ENCODE results near the gene EXD3. TPM values are rescaled to one million over a fixed set of nuclear protein-coding genes. Genes with fewer than 3 reads are reported as not detected.
"Not testable (repeated sequence)": the region's sequence is repeated elsewhere in the genome, so short reads cannot be mapped to it uniquely, and the experiment has no call there.

EXD3 gene
- total RNA-seq, 1 donor from 2014 or later: 6.8 TPM

DNA sequence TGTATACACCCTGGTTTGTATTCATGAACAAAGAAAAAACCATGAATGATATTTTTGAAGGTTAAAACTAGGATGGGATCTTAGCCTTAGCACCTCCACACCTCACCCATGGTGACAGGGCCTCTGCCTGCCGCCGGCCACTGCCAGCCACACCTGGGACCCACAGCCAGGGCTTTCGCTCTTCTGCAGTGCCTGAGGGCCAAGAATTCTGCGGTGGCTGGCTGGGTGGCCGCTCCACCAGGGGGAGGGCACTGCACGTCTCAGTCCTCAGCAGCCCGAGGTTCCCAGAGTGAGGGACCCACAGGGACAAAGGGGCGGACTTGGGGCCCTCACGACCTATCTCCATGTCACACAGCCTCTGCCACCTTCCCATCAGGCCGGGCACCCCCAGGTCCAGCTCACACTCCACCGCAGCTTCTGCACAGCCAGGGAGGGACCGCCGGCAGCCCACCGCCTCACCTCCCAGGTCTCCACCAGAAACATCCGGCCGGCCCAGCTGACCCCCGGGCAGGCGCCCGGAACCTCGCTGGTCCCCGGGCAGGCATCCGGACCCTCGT lies 6.9 kb downstream of the EXD3 start:
- Mint-ChIP-seq H3K4me3 (ENCODE audit: low read depth) (no peak overlapping the region), H3K4me1 (ENCODE audit: low read depth) (peaks cover 6% of the 10 kb centered on the region), H3K27me3 (ENCODE audit: low read depth) (no peaks in the 10 kb centered on the region), H3K27ac (no peak overlapping the region), H3K36me3 (ENCODE audit: low read depth) (no peaks in the 10 kb centered on the region), H3K9me3 (no peaks in the 10 kb centered on the region)
- DNase-seq (ENCODE audit: low spot score): no peak
- intact Hi-C loops (cut with micrococcal nuclease): no loop called here

DNA sequence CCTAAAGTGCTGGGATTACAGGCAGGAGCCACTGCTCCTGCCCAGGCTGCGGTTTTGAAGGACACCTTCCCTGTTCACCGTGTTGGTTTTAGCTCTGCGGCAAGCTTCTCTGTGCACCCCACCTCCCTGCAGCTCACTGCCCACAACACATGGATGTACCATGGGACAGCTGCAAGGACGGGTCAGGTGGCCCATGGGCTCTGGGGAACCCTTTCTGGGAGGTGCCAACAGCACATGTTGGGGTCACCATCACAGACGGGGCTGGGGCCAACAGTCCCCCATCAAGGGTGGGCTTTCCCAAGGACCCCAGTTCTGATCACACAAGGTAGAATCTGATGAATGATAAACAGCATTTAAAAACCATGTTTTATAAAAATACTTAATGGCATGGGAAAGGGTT lies 7.5 kb downstream of the EXD3 start:
- no peaks in the 10 kb centered on the region for H3K27me3 Mint-ChIP-seq (ENCODE audit: low read depth)
- intact Hi-C loops (cut with micrococcal nuclease): no loop called here

DNA sequence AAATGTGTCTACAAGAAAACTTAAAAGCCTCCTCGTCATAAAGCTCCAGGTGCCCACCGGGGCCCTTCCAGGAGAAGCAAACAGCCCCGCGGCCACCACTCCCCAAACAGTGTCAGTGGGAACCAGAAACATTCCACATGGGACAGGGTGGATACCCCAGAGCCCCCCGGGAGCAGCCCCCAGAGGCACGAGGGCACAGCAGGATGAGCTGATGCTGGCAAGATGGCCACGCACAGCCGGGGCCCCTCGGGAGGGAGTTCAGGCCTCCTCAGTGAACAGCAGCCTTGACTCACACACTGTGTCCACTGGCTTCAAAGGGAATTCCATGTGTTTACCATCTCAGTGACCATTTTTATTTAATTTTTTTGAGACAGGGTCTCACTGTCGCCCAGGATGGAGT lies 10.5 kb downstream of the EXD3 start:
- no peaks in the 10 kb centered on the region for H3K9me3 Mint-ChIP-seq
- DNase-seq (ENCODE audit: low spot score): no peak
- no peak overlapping the region for H3K4me3 Mint-ChIP-seq (ENCODE audit: low read depth)
- H3K27me3 Mint-ChIP-seq (ENCODE audit: low read depth): no peaks in the 10 kb centered on the region
- no peaks in the 10 kb centered on the region for H3K36me3 Mint-ChIP-seq (ENCODE audit: low read depth)
- no peak overlapping the region for H3K27ac Mint-ChIP-seq
- peaks cover 7% of the 10 kb centered on the region for H3K4me1 Mint-ChIP-seq (ENCODE audit: low read depth)
- intact Hi-C loops (cut with micrococcal nuclease): no loop called here

More for the DNA sequence above, 7.5 kb downstream of the EXD3 start:
- H3K9me3 Mint-ChIP-seq: no peaks in the 10 kb centered on the region
- peaks cover 6% of the 10 kb centered on the region for H3K4me1 Mint-ChIP-seq (ENCODE audit: low read depth)
- DNase-seq (ENCODE audit: low spot score): no peak
- no peak overlapping the region for H3K27ac Mint-ChIP-seq
- H3K36me3 Mint-ChIP-seq (ENCODE audit: low read depth): no peaks in the 10 kb centered on the region
- no peak overlapping the region for H3K4me3 Mint-ChIP-seq (ENCODE audit: low read depth)

DNA sequence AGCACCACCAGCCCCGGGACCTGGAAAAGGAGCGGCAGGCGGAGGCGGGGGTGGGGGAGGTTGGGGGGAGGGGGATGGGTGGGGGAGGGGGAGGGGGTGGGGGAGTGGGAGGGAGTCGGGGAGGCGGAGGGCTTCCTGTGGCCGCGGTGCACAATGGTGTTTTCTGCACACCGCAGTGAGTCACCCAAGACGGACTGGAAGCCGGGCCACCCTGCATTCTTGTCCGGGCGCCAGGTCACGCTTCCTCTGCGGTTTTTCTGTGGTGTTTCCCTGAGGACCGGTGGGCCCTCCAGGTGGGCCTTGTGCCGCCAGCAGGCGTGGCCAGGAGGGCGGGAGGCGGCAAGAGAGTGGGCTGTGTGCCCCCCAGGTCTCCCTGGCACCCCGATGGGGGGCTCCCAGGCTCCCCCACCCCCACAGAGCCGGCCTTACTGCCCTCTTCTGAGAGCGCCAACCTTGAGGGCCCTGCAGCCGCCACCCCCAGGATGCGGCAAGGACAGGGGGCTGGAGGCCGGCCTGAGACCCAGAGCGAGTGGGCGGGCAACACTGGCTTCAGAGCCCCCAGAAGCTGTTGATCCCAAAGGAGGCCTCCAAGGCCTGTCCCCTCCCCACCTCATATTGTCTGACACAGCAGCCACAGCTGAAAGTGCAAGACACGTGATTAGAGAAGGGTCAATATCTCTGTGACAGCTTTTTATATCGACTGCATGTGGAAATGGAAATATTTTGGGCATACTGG lies 11.1 kb downstream of the EXD3 start:
- DNase-seq (ENCODE audit: low spot score): peak; percentile 19
- no peaks in the 10 kb centered on the region for H3K27me3 Mint-ChIP-seq (ENCODE audit: low read depth)
- intact Hi-C loops (cut with micrococcal nuclease): no loop called here
- H3K4me3 Mint-ChIP-seq (ENCODE audit: low read depth): no peak overlapping the region
- no peaks in the 10 kb centered on the region for H3K36me3 Mint-ChIP-seq (ENCODE audit: low read depth)
- H3K9me3 Mint-ChIP-seq: no peaks in the 10 kb centered on the region
- H3K4me1 Mint-ChIP-seq (ENCODE audit: low read depth): peaks cover 7% of the 10 kb centered on the region
- H3K27ac Mint-ChIP-seq: no peak overlapping the region

DNA sequence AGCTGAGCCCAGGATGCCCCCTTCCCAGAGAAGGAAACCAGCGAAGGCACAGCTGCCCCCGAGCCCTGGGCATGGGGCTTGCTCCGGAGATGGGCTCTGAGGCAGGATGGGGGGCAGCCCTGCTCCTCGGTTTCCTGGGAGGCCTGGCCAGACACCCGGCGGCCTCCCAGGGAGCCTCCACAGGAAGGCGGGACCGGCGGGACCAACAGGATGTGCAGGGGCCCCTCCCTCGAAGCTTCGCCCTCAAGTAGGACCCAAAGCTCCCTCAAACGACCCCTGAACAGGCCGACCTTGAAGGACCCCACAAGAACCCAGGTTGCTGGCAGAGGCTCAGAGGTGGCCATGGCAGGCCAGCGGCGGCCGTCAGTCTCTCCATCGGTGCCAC lies 11.7 kb downstream of the EXD3 start:
- intact Hi-C loops (cut with micrococcal nuclease): no loop called here
- no peak for DNase-seq (ENCODE audit: low spot score)
- Mint-ChIP-seq H3K9me3 (no peaks in the 10 kb centered on the region), H3K27me3 (ENCODE audit: low read depth) (no peaks in the 10 kb centered on the region), H3K36me3 (ENCODE audit: low read depth) (no peaks in the 10 kb centered on the region), H3K4me3 (ENCODE audit: low read depth) (no peak overlapping the region), H3K27ac (no peak overlapping the region), H3K4me1 (ENCODE audit: low read depth) (peaks cover 7% of the 10 kb centered on the region)

DNA sequence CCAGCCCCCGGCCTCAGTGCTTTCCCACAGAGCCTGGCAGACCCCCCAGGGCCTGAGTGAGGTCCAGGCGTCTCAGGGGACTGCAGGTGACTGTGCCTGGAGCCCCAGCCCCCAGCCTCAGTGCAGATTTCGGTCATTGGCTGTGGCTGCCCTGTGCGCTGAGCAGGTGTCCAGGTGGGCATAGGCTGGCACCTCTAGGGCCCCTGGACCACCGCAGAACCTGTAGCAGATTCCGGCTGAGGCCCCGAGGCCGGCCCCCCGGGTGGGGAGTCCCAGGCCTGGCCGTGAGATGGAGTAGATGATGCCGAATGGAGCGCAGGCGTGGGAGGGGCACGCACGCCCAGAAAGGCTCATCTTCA lies 12.1 kb downstream of the EXD3 start:
- H3K9me3 Mint-ChIP-seq: no peaks in the 10 kb centered on the region
- H3K27ac Mint-ChIP-seq: no peak overlapping the region
- DNase-seq (ENCODE audit: low spot score): no peak
- no peak overlapping the region for H3K4me3 Mint-ChIP-seq (ENCODE audit: low read depth)
- intact Hi-C loops (cut with micrococcal nuclease): no loop called here
- peaks cover 2% of the 10 kb centered on the region for H3K27me3 Mint-ChIP-seq (ENCODE audit: low read depth)
- peaks cover 10% of the 10 kb centered on the region for H3K4me1 Mint-ChIP-seq (ENCODE audit: low read depth)
- H3K36me3 Mint-ChIP-seq (ENCODE audit: low read depth): no peaks in the 10 kb centered on the region

DNA sequence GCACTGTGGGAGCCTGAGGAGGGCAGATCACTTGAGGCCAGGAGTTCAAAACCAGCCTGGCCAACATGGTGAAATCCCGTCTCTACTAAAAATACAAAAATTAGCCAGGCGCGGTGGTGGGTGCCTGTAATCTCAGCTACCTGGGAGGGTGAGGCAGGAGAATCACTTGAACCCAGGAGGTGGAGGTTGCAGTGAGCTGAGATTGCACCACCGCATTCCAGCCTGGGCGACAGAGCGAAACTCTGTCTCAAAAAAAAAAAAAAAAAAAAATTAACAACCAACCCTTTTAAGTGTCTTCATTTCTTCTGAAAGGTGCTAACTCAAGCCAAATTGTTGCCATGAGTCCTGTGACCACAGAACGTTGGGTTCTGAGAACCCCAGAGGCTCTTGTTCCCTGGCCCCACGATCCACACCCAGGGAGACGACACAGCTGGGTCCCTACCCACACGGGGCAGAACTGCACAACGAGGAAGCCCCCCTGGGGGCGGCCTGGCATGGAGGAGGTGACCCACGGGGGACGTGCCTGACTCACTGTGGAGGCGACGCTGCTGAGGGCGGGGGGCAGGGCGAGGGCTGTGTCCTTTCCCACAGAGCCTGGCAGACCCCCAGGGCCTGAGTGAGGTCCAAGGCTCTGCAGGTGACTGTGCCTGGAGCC lies 12.6 kb downstream of the EXD3 start:
- H3K4me1 Mint-ChIP-seq (ENCODE audit: low read depth): peaks cover 14% of the 10 kb centered on the region
- H3K36me3 Mint-ChIP-seq (ENCODE audit: low read depth); intact Hi-C loops (cut with micrococcal nuclease); H3K27ac Mint-ChIP-seq; H3K9me3 Mint-ChIP-seq; H3K27me3 Mint-ChIP-seq (ENCODE audit: low read depth); H3K4me3 Mint-ChIP-seq (ENCODE audit: low read depth); DNase-seq (ENCODE audit: low spot score): not testable (repeated sequence)

DNA sequence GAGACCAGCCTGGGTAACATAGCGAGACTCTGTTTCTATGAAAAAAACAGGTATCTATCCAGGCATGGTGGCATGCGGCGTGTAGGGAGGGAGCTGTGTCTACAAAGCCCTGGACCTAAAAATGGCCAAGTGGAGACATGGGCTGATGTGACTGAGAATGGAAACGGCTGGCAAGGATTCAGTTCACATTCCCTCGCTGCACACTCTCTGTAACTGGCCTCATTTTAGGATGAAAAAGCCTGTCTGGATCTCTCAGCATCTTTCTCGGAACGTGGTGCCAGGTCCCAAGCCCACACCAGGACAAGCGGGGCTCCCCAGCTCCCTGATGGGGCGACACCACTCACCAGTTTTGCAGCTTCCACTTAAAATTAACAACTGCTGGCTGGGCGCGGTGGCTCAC lies 13.4 kb downstream of the EXD3 start:
- no peak overlapping the region for H3K4me3 Mint-ChIP-seq (ENCODE audit: low read depth)
- H3K36me3 Mint-ChIP-seq (ENCODE audit: low read depth): no peaks in the 10 kb centered on the region
- peaks cover 2% of the 10 kb centered on the region for H3K27me3 Mint-ChIP-seq (ENCODE audit: low read depth)
- DNase-seq (ENCODE audit: low spot score): no peak
- H3K4me1 Mint-ChIP-seq (ENCODE audit: low read depth): peaks cover 14% of the 10 kb centered on the region
- H3K9me3 Mint-ChIP-seq: no peaks in the 10 kb centered on the region
- intact Hi-C loops (cut with micrococcal nuclease): no loop called here
- H3K27ac Mint-ChIP-seq: no peak overlapping the region

DNA sequence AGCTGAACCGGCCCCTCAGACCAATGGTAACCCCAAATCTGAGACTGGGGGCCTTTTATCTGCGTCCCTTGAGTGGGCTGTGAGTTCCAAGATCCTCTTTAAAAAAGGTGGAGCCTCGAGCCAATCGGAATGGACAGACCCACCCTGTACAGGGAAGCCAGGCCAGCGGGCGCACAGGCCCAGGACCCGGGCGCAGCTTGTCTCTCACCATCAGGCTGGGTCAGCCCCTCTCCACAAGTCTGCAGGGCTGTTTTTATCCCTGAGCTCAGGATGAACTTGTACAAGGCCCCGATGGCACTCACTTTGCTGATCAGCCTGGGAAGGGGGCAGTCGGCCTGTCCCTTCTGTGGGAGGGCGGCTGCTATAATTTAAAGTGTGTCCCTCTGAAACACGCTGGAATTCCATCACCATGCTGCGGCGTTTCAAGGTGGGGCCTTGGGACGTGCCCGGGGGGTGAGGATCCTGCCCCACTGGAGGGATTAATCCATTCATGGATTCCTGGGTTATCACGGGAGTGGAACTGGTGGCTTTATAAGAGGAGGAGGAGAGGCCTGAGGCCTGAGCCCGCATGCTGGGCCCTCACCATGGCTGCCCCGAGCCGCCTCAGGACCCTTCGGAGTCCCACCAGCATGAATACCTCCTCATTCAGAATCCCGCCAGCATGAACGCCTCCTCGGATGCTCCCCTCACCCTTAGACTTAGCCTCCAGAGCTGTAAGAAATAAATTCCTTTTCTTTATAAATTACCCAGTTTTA lies 14.1 kb downstream of the EXD3 start:
- DNase-seq (ENCODE audit: low spot score): no peak
- Mint-ChIP-seq H3K27ac (no peak overlapping the region), H3K9me3 (no peaks in the 10 kb centered on the region), H3K4me1 (ENCODE audit: low read depth) (peaks cover 14% of the 10 kb centered on the region), H3K36me3 (ENCODE audit: low read depth) (no peaks in the 10 kb centered on the region), H3K27me3 (ENCODE audit: low read depth) (peaks cover 2% of the 10 kb centered on the region), H3K4me3 (ENCODE audit: low read depth) (no peak overlapping the region)
- intact Hi-C loops (cut with micrococcal nuclease): no loop called here

DNA sequence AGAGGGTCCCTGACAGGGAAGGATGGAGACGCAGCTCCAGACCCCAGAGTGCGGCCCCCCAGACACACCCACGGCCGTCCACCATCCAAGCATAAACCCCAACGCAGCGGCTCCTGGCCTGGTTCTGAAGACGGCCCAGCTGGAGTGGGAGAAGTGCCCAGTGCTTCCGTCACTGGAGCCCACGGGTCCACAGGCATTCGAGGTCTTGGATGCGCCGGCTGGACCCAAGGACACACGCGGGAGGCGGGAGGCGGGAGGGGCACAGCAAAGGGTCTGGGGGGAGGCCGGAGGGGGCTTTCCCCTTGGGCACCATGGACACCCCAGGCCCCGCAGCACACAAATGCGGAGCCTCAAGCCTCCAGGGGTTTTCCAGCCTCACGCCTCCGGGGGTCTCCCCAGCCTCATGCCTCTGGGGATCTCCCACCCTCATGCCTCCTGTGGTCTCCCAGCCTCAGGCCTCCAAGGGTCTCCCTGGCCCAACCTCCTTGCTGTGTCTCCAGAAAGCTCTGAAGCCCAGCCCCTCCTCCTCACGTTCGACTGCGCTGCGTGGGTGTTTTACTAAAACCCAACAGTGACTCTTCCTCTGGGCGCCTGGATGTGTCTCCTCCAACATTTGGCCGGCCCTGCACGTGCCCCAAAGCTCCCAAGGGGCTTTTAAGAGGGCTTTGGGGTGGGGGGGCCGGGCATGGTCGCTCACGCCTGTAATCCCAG lies 15.2 kb downstream of the EXD3 start:
- Mint-ChIP-seq H3K27me3 (ENCODE audit: low read depth) (peaks cover 2% of the 10 kb centered on the region), H3K4me3 (ENCODE audit: low read depth) (no peak overlapping the region), H3K27ac (no peak overlapping the region), H3K4me1 (ENCODE audit: low read depth) (peaks cover 10% of the 10 kb centered on the region), H3K36me3 (ENCODE audit: low read depth) (no peaks in the 10 kb centered on the region), H3K9me3 (no peaks in the 10 kb centered on the region)
- DNase-seq (ENCODE audit: low spot score): no peak
- intact Hi-C loops (cut with micrococcal nuclease): loop anchor here (2.0 kb wide), 1 partner anchor 113 kb away; no protein-coding TSS in a partner anchor

DNA sequence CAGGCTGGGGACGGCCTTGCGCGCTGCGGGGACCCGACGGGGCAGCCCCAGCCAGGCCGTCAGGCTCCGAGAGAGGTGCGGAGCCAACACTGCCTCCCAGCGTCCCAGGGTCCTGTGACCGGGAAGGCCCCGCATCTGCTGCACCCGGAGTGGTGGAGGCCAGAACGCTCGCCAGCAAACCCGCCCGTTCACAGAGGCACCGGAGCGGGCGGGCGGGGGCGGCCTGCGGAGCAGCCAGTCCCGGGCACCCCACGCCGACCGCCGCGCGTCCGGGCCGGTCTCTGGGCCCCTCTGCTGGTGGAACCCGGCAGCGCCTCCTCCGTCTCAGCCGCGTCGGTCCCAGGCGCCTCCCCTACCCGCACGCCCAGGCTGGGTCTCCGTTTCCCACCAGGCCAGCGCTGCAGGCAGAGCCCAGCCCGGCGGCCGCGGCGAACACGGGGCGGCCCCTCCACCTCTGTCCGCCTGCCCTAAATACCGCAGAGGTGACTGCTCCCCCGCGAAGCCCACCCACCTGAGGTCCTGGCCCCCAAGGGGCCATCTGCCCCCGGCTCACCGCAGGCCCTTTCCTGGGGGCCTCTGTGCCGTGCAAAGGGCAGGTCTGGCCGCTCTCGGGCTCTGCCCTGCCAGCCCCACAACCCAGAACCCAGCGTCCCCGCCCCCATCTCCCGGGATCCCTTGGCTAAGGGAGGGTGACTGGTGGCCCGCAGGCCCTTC lies 15.9 kb downstream of the EXD3 start:
- DNase-seq (ENCODE audit: low spot score): peak; percentile 60
- no peak overlapping the region for H3K27ac Mint-ChIP-seq
- peaks cover 2% of the 10 kb centered on the region for H3K27me3 Mint-ChIP-seq (ENCODE audit: low read depth)
- intact Hi-C loops (cut with micrococcal nuclease): loop anchor here (2.0 kb wide), 1 partner anchor 112 kb away; no protein-coding TSS in a partner anchor
- peaks cover 2% of the 10 kb centered on the region for H3K36me3 Mint-ChIP-seq (ENCODE audit: low read depth)
- H3K9me3 Mint-ChIP-seq: no peaks in the 10 kb centered on the region
- no peak overlapping the region for H3K4me3 Mint-ChIP-seq (ENCODE audit: low read depth)
- peaks cover 10% of the 10 kb centered on the region for H3K4me1 Mint-ChIP-seq (ENCODE audit: low read depth)

Data from activated T-helper 2 cell treated with anti-CD3 and anti-CD28 coated beads, Interferon-gamma antibody, Interleukin-2, Interleukin-4, amounts not matched to agents 10 μg/mL and 5 μg/mL and 100 μg/mL, durations not matched to agents 14 hours and 24 hours and 36 hours (primary cell).